GM18502 (cell line): ENCODE data around the gene CRKL.
A peak's percentile ranks its signal among the peaks of the same experiment; 100 is the strongest.

Source experiments
- ATAC-seq: cut with Tn5 transposase; IDR thresholded peaks from one replicate; pipeline ENCODE4 v1.9.1; 2021; ENCODE audit warnings: mild to moderate bottlenecking; ENCODE audit not compliant: unreplicated experiment, poor library complexity

Gene CRKL

DNA sequence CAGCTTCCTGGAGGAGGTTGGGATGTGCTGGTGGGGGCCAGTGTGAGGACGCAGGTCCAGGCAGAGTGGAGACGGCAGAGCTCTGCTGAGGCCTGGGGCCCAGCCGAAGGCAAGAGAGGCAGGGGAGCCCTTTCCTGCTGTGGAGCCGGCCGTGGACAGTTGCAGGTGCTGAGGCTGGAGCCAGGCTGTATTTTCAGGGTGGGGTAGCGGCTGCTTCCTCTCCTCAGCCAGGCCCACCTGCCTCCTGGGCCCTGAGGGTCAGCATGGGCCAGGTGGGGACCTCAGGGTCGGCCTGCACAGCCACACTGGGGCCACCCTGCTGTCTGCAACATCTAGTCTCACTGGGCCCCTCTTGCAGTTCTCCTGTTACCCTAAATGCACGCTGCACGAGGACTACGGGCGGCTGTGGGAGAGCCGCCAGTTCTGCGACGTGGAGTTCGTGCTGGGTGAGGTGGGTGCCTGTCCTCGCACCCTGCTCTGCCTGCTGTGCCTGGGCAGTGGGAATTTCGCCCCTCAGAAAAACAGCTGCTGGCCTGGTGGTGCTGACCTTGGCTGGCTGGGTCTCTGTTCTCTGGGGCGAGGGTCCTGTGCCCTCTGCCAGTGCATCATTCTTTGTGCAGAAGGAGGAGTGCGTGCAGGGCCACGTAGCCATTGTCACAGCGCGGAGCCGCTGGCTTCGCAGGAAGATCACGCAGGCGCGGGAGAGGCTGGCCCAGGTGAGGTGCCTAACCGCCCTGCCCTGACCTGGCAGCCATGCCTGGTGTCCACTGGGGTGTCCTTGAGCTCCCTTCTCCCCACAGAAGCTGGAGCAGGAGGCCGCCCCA lies 76.3 kb downstream of the CRKL start:
- no peak for ATAC-seq

DNA sequence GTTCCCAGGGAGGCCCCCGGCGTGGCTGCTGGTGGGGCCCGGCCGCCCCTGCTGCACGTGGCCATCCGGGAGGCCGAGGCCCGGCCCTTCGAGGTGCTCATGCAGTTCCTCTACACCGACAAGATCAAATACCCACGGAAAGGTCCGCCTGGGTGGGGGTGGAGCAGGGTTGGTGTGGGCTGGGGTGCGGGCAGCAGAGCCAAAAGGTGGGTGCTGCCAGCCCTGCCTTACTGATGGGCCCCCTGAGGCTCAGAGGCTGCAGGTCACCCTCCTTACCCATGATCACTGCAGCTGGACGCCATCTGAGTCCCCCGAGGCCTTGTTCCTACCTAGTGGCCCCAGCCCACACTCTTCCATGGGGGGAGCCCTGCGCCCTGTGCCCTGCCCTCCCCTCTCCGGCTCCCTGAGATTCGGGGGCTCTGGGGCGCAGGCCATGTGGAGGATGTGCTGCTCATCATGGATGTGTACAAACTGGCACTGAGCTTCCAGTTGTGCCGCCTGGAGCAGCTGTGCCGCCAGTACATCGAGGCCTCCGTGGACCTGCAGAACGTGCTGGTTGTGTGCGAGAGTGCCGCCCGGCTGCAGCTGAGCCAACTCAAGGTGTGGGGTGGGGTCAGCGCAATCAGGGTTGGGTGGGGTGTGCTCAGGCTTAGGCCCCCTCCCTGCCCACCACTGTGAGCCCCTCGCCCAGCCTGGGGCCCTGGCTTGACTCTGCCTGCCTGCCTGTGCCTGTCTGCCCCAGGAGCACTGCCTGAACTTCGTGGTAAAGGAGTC lies 77.1 kb downstream of the CRKL start:
- no peak for ATAC-seq

DNA sequence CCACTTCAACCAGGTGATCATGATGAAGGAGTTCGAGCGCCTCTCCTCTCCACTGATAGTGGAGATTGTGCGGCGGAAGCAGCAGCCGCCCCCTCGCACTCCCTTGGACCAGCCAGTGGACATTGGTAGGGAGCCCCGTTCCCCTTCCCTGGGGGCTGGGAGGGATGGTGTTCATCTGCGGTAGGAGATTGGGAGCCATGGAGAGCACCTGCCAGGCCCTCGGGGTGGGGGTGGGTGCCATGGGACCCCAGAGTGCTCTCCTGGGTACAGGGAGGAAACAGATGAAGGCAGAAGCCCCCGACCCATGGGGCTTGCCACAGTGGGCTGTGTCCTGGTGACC lies 77.7 kb downstream of the CRKL start:
- ATAC-seq, result no peak

DNA sequence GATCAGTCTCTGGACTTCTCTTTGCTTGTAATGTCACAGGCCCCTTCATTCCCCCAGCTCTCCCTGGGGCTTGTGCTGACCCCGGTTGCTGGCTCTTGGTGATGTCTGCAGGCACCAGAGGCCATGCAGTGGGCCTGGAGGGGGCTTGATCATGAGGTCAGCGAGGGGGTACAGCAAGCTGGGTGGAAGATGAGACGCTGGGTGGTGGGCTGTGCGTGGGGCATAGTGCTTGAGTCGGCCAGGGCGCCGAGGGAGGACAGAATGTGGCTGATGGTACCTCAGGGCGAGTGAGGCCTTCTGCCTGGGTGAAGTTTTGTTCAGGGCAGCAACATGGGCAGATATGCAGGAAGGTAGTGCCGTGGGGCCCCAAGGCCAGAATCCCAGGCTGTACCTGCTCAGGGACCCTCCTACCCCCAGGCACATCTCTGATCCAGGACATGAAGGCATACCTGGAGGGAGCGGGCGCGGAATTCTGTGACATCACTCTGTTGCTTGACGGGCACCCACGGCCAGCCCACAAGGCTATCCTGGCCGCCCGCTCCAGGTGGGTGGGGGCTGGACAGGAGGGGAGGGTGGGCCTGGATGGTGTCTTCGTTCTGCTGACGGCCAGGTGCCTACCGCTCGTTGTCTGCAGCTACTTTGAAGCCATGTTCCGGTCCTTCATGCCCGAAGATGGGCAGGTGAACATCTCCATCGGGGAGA lies 78.3 kb downstream of the CRKL start:
- ATAC-seq, result no peak

DNA sequence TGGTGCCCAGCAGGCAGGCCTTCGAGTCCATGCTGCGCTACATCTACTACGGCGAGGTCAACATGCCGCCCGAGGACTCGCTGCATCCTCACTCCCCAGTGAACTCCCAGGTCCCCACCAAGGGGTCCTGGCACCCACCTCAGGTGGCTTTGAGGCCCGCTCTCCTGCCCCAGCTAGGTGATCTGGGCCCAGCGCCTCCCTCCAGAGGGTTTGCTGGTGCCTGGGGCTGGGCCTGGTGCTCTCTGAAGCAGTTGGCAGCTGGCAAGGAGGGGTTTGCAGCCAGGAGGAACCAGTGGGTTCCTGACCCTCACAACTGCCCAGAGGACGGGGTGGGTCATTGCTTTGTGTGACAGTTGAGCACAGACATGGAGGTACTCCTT lies 78.8 kb downstream of the CRKL start:
- no peak for ATAC-seq

DNA sequence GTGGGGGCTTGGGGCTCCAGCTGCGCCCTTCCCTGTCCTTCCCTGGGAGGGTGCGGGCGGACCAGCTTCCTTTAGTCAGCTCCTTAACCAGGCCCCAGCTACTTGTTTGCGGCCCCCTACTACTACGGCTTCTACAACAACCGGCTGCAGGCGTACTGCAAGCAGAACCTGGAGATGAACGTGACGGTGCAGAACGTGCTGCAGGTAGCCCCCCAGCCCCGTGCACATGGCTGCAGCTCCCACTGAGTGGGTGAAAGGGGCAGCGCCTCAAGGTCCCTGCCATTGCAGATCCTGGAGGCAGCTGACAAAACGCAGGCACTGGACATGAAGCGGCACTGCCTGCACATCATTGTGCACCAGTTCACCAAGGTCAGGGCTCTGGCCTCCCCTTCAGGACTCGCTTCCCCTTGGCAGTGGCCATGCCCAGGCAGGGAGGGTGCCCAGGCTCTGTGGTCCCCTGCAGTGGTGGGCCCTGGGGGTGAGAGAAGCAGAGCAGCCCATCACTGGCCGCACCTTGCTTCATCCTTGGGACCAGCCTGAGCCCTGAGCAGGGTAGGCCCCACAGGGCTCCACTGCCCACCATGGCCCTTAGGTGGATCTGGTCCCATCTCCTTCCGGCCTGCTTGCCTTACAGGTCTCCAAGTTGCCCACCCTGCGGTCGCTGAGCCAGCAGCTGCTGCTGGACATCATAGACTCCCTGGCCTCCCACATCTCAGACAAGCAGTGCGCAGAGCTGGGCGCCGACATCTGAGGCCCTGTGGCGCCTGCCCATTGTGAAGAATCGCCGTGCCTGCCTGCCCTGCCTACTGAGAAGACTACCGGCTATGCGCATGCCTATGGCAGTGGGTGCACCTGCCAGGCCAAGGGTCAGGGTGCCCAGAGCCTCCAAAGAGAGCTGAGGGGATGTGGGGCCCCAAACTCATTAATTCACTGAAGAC lies 79.7 kb downstream of the CRKL start:
- ATAC-seq, result no peak

DNA sequence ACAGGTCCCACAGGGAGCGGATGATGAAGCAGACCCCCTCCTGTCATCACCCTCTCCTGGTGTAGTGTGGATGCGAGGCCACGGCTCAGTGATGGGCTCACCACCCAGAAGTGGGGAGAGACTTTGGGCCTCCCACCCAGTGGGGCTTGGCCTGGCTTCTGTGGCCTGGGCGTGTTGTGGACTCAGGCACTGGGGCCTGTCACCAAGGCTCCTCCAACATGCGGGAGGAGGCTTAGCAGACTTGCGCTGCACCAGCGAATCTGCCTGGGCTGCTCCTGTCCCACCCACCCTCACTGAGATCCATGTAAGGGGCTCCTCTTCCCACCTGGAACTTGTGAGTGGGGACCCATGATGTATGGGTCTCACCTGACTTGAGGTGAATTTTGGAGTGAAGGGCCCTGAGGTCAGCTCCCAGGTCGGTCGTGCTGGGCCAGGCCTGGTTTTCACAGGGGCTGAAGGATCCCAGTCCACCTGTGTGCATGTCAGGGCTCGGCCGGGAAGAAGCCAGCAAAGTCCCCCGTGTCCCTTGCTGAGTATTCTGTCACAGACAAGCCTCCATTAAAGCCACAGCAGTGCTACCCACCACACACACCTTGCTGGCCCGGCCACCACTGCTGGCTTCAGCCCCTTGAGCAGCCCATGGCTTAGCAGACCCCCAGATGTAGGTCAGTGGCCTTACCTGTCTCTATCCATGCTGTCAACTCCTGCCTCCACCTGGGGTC lies 80.5 kb downstream of the CRKL start:
- ATAC-seq, result no peak

DNA sequence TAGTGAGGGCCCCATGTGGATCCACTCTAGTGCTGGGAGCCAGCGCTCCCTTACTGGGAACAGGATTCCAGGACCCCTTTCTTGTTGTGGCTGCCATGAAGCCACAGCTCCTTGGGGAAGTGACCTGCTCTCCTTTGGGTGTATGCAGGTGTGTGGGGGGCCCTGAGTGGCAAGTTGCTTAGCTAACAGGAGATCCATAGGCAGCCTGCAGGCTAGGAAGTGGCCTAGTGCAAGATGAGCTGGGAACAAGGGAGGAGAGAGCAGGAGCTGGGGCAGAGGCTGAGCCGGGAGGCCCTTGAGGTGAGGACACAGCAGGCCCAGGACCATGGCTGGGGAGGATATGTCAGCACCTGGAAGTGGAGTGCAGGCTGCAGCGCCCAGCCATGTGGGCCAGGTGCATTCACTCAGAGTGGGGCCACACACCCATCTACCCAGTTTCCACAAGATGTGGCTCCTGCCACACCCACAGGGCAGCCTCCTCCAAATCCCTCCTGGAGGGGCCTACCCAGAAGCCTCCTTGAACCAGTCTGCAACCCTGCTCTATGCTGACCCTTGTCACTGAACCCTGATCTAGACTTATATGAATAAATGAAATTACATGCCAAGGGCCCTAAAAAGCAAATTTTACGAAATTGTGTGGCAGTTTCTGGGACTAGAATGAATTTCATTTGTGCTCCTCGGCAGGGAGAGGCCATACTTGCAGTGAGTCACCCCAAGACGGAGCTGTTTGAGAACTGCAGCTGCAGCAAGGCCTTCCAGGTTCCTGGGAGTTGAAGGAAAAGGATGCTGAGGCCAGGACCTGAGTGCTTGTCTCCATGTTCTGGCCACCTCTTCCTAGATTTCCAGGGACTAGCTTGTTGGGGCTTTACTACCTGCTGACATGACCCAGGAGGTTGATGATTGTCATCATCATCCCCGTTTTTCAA lies 81.5 kb downstream of the CRKL start:
- no peak for ATAC-seq

DNA sequence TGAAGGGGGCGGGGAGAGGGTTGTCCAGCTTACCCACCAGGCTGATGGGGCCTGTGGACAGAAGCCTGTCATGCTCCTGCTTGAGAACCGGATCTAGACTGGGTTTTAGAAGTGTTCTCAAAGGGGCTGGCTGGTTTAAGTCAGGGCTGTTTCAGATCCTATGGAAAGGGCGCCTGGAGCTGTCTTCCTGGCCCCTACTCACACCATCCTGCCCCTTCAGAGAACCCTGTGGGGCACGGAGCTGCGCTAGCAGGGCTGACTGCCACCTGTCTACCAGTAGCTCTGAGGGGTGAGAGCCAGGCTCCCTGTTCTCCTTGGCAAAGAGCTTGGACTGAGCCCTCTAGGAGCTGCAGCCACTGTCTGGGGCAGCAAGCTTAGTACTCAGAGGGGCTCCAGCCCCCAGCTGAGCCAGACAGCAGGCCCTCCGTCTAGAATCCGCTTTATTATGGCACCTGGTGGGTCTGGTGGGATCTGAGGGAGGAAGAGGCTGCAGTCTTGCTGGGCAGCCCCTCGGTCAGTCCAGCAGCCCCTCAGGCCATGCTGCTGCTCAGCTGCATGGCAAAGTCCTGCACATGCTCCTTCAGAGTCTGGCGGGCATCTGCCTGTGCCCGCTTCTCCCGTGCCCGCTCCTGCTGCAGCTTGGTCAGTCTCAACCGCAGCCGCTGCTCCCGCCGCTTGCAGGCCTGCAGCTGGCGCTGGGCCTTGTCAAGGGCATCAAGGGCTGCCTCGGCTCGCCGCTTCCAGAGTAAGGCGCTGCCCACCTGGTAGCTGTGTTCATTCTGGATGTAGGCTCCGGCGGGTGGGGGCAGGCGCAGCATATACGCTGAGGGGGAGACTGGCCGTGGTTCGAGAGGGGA lies 82.4 kb downstream of the CRKL start:
- ATAC-seq, result no peak

DNA sequence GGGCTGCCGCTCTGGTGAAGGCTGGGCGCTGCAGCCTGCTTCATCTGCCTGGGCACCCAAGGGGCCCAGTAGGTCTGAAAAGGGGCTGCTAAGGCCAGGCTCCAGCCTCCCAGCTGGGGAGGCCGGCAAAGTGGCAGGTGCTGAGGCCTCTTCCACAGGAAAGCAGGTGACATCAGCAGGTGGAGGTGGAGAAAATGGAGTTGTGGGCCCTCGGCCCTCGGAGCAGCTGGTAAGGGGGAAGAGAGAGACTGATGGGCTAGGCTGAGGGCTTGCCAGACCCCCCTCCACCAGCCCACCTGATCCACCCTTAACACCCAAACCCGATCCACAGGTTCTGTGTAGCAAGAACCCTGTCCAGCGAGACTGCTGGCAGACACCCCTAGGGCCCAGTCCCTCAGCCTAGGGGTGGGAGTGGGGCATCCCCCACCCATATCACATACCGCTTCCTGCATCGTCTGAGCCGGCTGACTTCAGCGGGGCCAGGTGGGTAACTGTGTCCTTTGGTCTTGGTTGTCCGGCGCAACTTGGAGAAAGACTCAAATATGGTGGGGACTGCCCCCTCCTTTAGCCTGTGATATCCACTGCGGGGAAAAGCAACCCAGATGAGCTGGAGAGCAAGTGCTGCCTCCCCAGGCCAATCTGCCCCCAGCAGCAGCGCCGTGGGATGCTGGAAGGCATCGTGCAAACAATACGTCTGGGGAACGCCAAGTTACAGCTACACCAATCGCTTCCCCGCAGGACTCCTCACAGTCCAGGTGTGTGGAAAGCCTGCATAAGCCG lies 83.2 kb downstream of the CRKL start:
- ATAC-seq, result no peak

DNA sequence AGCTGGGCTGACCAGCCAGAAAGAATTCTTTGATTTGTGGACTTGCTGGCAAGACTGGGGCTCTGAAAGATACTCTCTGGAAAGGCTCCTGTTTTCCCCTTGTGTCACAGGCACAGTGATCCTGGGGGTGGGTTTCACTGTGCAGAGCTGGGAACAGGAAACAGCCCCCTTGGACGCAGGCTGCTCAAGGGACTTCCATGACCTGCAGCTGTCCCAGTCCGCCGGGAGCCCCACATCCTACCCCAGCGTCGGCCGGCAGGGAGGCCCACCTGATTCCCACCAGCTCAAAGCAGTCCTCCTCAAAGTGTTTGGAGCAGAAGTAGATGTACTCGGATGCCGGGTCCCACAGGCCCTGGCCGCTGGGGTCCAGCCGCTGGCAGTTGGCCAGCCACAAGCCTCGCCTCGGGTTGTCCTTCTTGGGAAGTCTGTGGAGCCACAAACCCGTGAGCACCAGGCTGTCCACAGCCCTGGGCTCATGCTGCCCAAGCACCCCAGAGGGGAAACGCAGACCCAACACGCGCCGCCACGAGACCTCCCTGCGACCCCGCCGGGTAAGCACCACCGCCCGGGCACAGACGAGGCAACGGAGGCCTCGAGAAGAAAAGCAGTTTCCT lies 83.9 kb downstream of the CRKL start:
- ATAC-seq, result no peak

DNA sequence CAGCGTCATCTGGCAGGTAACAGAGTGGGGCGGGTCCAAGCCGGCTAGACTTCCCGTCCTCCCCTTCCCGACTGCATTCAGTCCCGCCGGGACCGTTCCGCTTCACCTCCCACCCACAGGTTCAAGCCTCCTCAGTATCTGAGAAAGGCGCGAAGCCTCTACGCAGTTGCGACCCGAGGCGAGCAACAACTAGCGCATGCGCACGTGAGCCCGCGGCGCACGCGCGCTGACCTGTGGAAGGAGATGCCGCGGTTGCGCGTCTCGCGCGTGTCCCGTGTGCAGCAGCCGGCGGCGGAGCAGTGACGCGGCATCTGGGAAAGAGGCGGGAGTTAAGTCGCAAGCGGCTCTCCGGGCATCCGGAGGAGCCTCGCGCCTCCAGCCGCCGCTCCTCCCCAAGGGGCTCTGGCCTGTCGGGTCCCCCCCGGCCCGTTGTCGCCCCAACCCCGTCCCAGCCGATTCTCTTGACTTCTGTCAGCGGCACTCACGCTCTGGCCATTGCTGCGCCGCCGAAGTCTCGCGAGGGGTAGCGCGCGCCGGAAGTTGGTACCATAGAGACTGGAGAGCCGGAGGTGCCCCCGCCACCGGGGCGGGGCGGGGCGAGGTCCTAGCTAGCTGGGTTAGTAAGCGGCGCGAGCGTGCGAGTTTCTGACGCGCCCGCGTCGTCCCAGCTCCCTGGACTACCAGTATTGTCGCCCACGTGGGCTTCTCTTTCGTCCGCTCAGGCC lies 84.6 kb downstream of the CRKL start, which contains the start of gene THAP7:
Gene THAP7, minus strand, starts transcription at position 518 of the 725 bp plus-strand sequence. Its CDS starts 207 bp downstream, at position 311.
- peak; percentile 82 for ATAC-seq
